Breast epithelium (tissue), 3 donors: Measurements from ENCODE around the gene OR2V1.

Source experiments
- POLR2A ChIP-seq: fragments of 450-650 bp; IDR thresholded peaks from one replicate; pipeline ENCODE4 v1.6.1; 2016; ENCODE audit warnings: antibody characterized with exemption, mild to moderate bottlenecking, moderate library complexity
- POLR2AphosphoS5 ChIP-seq, 3 donors: sonication (generic); formaldehyde crosslinking; IDR thresholded peaks; one replicate each; pipeline ENCODE4 v1.6.1; 2017; ENCODE audit warnings: antibody characterized with exemption in 3 of 3
- TF ChIP-seq, protein P1 (sequence below), 3 donors: fragments of 450-650 bp; IDR thresholded peaks; one replicate each; pipeline ENCODE4 v1.5.1; 2016 to 2017; ENCODE audit warnings: antibody characterized with exemption in 3 of 3, mild to moderate bottlenecking in 3 of 3, moderate library complexity in 3 of 3

DNA sequence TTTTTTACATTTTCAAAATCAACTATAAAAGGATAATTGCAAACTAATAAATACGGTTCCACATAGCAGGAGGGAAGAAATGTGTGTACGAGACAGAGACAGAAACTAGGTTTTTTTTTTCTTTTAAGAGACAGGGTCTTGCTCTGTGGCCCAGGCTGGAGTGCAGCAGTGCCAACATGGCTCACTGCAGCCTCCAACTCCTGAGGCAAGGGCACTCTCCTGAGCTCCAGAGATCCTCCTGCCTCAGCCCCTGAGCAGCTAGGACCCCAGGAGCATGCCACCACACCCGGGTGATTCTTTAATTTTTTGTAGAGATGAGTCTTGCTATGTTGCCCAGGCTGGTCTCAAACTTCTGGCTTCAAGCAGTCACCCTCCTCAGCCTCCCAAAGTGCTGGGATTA lies 2.1 kb upstream of the OR2V1 start:
- TF ChIP-seq, protein P1, sequence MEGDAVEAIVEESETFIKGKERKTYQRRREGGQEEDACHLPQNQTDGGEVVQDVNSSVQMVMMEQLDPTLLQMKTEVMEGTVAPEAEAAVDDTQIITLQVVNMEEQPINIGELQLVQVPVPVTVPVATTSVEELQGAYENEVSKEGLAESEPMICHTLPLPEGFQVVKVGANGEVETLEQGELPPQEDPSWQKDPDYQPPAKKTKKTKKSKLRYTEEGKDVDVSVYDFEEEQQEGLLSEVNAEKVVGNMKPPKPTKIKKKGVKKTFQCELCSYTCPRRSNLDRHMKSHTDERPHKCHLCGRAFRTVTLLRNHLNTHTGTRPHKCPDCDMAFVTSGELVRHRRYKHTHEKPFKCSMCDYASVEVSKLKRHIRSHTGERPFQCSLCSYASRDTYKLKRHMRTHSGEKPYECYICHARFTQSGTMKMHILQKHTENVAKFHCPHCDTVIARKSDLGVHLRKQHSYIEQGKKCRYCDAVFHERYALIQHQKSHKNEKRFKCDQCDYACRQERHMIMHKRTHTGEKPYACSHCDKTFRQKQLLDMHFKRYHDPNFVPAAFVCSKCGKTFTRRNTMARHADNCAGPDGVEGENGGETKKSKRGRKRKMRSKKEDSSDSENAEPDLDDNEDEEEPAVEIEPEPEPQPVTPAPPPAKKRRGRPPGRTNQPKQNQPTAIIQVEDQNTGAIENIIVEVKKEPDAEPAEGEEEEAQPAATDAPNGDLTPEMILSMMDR (IDR thresholded peaks at IDR 0.05), result no peak
- no peak for TF ChIP-seq POLR2AphosphoS5 (IDR thresholded peaks at IDR 0.05)
- TF ChIP-seq POLR2A, result no peak
